Colonic mucosa (tissue), 4 donors: ENCODE results near the gene C21orf91. TPM values are rescaled to one million over a fixed set of nuclear protein-coding genes. Genes with fewer than 3 reads are reported as not detected.

Source experiments
- DNase-seq: peaks from one replicate; pipeline ENCODE4 v3.0.0-alpha.2; 2020
- H3K27ac ChIP-seq: fragments of 200-600 bp; one replicate; pipeline ENCODE4 v1.8.0; 2021
- H3K27me3 ChIP-seq: fragments of 200-600 bp; one replicate; pipeline ENCODE4 v1.8.0; 2021
- H3K36me3 ChIP-seq: fragments of 200-600 bp; one replicate; pipeline ENCODE4 v1.8.0; 2021
- H3K4me1 ChIP-seq: fragments of 200-600 bp; one replicate; pipeline ENCODE4 v1.8.0; 2021; ENCODE audit warnings: mild to moderate bottlenecking
- H3K4me3 ChIP-seq: fragments of 200-600 bp; one replicate; pipeline ENCODE4 v1.8.0; 2021
- H3K9ac ChIP-seq, 2 donors: one replicate each; pipeline ENCODE4 v1.7.0; 2013; ENCODE audit warnings: control low read depth in 2 of 2, low read depth in 2 of 2, low read length in 2 of 2
- H3K9me3 ChIP-seq: fragments of 200-600 bp; one replicate; pipeline ENCODE4 v1.8.0; 2021
- intact Hi-C: fragments of 100-400 bp; cut with DNase I; formaldehyde crosslinking; loops from one replicate; pipeline ENCODE4 v1.14.1; 2022
- total RNA-seq, 2 donors: library from RNA; stranded (reverse); fragmentation: NEBNext Ultra II Directional in 1 of 2; extraction: Animal tissue kit (Norgen Biotek cat#: 25700) in 1 of 2; gene quantifications; one replicate each; pipeline ENCODE4 v1.2.1, GENCODE V29; 2021
- TF ChIP-seq, protein P1 (sequence below): fragments of 200-600 bp; IDR thresholded peaks from one replicate; pipeline ENCODE4 v1.8.0; 2022; ENCODE audit warnings: antibody characterized with exemption, mild to moderate bottlenecking
- donor health status: healthy.
- donor health status: DM: no; HTN: no; CAD: no.
- donor health status: DM: no; HTN: no; CAD: no.

Gene C21orf91
- total RNA-seq, 2 donors from 2014 or later = 3.8 to 9.6 TPM

GRCh38 chr21:17798796-17799195 lies 20.4 kb downstream of the C21orf91 start:
- no peaks in the 10 kb centered on the region for H3K27me3 ChIP-seq

DNA sequence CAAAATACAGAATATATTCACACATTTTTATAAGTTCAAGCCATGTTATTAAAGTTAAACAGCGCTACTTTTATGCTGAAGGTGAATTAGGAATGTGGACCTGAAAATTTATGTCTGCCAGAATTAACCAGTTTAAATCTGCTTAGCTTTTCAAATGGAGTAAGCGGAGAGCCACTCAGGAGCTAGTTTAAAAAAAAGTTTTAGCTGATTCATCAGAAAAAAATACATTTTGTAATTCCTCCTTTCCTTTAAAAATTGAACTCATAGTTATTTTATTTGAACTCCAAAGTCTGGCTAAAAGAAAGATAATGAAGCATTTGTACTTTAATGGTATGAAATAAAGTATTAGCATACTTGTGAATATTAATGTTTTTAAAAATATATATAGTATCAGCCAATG lies 21.2 kb downstream of the C21orf91 start:
- H3K27me3 ChIP-seq = no peaks in the 10 kb centered on the region
- H3K36me3 ChIP-seq = no peaks in the 10 kb centered on the region
- DNase-seq = no peak
- no peak overlapping the region for H3K27ac ChIP-seq
- no peak overlapping the region for H3K9ac ChIP-seq
- TF ChIP-seq, protein P1, sequence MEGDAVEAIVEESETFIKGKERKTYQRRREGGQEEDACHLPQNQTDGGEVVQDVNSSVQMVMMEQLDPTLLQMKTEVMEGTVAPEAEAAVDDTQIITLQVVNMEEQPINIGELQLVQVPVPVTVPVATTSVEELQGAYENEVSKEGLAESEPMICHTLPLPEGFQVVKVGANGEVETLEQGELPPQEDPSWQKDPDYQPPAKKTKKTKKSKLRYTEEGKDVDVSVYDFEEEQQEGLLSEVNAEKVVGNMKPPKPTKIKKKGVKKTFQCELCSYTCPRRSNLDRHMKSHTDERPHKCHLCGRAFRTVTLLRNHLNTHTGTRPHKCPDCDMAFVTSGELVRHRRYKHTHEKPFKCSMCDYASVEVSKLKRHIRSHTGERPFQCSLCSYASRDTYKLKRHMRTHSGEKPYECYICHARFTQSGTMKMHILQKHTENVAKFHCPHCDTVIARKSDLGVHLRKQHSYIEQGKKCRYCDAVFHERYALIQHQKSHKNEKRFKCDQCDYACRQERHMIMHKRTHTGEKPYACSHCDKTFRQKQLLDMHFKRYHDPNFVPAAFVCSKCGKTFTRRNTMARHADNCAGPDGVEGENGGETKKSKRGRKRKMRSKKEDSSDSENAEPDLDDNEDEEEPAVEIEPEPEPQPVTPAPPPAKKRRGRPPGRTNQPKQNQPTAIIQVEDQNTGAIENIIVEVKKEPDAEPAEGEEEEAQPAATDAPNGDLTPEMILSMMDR = no peak
- H3K9me3 ChIP-seq = no peaks in the 10 kb centered on the region
- H3K4me3 ChIP-seq = no peak overlapping the region
- H3K4me1 ChIP-seq = no peaks in the 10 kb centered on the region
- intact Hi-C loops = no loop called here

More at GRCh38 chr21:17798796-17799195, 20.4 kb downstream of the C21orf91 start:
- Histone ChIP-seq H3K9ac (no peak overlapping the region), H3K36me3 (no peaks in the 10 kb centered on the region), H3K9me3 (no peaks in the 10 kb centered on the region), H3K27ac (no peak overlapping the region), H3K4me1 (no peaks in the 10 kb centered on the region), H3K4me3 (no peak overlapping the region)
- no peak for DNase-seq
- intact Hi-C loops = no loop called here
- TF ChIP-seq, protein P1 = no peak

GRCh38 chr21:17796503-17796902 lies 22.7 kb downstream of the C21orf91 start:
- no peak for DNase-seq
- Histone ChIP-seq H3K4me1 (no peaks in the 10 kb centered on the region), H3K9ac (no peak overlapping the region), H3K9me3 (no peaks in the 10 kb centered on the region), H3K4me3 (no peak overlapping the region), H3K36me3 (no peaks in the 10 kb centered on the region), H3K27ac (no peak overlapping the region), H3K27me3 (no peaks in the 10 kb centered on the region)
- TF ChIP-seq, protein P1 = no peak
- intact Hi-C loops = no loop called here

DNA sequence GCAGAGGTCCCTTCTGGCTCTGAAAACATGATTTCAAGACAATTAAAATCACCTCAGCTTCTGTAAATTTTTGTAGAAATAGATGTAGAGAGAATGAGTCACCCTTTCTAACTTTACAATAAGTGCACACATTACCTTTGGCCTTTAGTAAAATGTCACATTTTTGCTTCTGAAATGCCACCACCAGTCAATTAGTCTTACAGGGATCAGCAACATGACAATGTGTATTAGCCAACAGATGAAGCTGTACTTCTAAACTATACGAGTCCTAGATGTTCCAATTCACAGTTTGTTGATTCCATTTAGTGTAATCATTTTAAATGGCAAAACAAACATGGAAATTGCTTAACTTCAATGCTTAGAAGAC lies 23.1 kb downstream of the C21orf91 start:
- intact Hi-C loops = no loop called here
- H3K9me3 ChIP-seq = no peaks in the 10 kb centered on the region
- no peak overlapping the region for H3K4me3 ChIP-seq
- no peaks in the 10 kb centered on the region for H3K36me3 ChIP-seq
- H3K27ac ChIP-seq = no peak overlapping the region
- no peaks in the 10 kb centered on the region for H3K27me3 ChIP-seq
- no peak for DNase-seq
- no peak overlapping the region for H3K9ac ChIP-seq
- no peaks in the 10 kb centered on the region for H3K4me1 ChIP-seq
- TF ChIP-seq, protein P1 = no peak

DNA sequence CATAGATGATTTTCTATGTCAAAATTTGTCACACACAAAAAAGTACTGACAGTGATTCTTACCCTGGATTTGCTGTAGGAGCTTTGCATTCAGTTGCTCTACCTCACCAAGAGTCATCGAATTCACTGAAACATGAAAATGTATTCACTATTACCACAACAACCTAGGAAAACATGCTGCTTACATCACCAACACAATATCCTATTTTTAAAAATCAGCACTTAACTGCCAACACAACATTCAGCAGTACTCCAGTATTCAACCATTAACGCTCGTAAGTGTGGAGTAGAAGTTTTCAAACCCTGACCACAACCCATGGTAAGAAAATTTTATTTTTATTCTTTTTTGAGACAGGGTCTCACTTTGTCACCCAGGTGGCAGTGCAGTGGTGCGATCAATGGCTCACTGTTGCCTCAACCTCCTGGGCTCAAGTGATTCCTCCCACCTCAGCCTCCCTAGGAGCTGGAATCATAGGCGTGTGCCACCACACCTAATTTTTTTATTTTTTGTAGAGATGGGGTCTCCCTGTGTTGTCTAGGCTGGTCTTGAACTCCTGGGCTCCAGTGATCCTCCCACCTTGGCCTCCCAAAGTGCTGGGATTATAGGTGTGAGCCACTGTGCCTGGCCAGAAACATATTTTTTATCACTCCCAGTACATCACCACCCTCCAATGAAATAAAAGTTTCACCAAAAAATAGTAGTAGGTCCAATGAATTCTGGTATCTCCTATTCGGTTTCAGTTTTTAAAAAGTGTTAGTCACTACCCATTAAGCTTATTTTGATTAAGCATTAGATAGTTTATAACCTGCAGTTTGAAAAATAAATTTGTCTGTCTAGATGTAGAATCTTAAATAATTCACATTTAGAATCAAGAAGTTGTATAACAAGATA lies 23.8 kb downstream of the C21orf91 start:
- intact Hi-C loops = no loop called here

More for the DNA sequence above, 23.8 kb downstream of the C21orf91 start:
- Histone ChIP-seq H3K27ac (no peak overlapping the region), H3K4me1 (no peaks in the 10 kb centered on the region), H3K9ac (peak overlapping the region in 1 of 2 donors; percentile 5), H3K36me3 (no peaks in the 10 kb centered on the region), H3K4me3 (no peak overlapping the region), H3K9me3 (no peaks in the 10 kb centered on the region), H3K27me3 (no peaks in the 10 kb centered on the region)
- TF ChIP-seq, protein P1 = no peak
- no peak for DNase-seq
